HG03196 (cell line): ENCODE results near the gene FLT4.
"Not testable (repeated sequence)": the region's sequence is repeated elsewhere in the genome, so short reads cannot be mapped to it uniquely, and the experiment has no call there.

Experiments used
- ATAC-seq: cut with Tn5 transposase; IDR thresholded peaks from one replicate; pipeline ENCODE4 v1.9.1; 2021; ENCODE audit not compliant: unreplicated experiment

Gene FLT4

DNA sequence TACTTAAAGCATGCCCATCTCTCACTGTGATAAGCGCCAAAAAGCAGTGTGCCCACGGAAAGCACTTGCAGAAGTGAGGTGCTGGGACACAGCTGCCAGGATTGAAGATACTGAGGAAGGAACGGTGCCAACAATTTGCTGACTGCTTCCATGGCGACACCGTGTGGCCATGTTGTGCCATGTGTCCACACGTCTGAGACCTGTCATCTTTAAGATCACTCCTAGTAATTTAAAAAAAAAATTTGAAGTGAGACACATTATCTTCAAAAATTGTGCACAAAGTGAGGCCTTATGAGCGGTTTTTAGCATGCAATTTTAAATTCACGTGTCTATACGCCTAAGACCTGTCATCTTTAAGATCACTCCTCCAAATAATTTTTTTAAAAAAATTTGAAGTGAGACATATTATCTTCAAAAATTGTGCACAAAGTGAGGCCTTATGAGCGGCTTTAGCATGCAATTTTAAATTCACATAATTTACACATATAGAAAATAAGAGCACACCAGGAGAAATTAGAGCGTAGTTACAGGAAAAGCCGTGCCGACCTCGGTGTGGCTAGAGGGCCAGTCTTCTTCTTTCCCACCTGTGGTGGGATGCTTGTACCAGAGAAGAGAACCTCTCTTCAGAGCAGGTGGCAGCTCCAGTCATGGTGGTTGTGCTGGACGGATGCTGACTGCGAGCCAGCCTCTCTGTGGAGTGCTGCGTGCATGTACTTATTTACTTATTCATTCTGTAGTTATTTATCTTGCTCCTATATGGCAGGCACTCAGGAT is 21.4 kb upstream of the FLT4 start:
- no peak for ATAC-seq

DNA sequence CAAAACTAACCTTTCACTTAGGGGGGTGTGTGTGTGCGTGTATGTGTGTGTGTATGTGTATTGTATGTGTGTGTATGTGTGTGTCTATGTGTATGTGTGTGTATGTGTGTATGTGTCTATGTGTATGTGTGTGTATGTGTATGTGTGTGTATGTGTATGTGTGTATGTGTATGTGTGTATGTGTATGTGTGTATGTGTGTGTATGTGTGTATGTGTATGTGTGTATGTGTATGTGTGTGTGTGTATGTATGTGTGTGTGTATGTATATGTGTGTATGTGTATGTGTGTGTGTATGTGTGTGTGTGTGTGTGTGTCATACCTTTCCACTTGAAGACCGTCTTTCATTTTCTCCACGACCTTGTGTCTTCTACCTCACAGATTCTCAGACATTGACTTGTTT is 20.8 kb upstream of the FLT4 start:
- ATAC-seq = no peak

DNA sequence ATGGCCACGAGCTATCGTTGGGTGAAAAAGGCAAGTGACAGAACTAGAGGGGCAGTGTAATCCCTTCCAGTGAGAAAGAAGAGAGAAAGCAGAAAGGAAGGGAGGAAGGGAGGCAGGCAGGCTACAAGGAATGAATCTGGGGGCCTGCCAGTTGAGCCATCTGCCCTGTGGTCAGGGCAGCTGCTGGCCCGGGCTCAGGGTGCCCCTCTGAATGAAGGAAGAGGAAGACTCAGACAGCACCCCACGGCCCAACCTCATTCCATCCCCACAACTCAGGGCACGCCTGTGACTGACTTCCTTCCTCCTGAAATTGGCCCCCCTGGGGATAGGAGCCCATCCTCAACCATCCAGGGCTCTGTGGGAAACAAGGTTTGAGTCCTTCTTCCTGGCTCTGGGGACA is 20.3 kb upstream of the FLT4 start:
- no peak for ATAC-seq

DNA sequence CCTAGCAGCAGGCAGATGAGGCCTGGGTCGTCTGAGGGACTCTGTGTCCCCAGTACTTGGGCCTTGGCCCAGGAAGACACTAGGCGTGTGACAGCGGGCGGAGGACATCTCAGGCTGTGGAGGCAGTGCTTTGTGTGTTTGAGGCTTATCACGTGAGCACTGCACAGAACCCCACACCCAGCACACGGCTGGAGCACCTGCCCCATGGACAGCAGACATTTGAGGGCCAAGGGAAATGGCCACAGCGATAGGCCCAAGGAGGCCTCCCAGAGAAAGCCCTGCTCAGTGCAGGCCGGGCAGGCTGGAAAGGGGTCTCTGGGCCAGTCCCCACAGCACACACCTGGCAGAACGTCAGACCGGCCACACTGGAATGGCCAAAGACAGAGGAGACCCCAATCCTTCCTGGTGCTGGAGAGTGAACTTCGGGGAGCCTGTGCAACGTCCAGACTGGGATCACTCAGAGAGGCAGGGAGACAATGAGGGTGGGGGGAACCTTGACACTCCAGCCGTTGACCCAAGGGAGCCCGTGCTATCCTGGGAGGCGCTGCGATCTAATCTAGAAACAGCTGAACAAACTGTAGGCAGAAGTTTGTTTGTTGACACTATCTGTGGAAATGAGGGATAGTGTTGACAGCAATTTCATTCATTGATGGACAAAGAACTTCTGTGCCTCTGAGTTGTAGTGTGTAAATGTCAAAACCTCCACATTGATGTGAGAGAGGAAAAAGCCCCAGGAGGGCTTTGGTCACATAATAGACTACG is 19.6 kb upstream of the FLT4 start:
- no peak for ATAC-seq

DNA sequence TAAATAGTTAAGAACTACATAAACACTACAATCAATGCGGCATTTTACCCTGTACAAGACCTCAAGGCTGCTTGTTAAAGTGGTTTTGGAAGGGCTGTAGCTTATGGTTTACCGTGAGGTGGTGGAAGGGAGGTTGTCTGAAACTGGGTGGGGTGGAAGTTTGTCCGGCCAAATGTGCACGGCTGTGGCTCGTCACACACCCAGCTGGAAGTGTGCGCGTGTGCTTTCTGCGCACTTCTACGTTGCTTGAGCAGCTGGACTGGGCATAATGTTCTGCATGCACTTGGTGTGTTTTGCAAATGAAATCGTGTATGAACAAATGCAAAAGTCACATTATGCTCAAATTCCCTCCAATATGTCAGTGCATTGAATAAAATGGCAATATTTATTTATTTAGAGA is 17.4 kb upstream of the FLT4 start:
- ATAC-seq = no peak

DNA sequence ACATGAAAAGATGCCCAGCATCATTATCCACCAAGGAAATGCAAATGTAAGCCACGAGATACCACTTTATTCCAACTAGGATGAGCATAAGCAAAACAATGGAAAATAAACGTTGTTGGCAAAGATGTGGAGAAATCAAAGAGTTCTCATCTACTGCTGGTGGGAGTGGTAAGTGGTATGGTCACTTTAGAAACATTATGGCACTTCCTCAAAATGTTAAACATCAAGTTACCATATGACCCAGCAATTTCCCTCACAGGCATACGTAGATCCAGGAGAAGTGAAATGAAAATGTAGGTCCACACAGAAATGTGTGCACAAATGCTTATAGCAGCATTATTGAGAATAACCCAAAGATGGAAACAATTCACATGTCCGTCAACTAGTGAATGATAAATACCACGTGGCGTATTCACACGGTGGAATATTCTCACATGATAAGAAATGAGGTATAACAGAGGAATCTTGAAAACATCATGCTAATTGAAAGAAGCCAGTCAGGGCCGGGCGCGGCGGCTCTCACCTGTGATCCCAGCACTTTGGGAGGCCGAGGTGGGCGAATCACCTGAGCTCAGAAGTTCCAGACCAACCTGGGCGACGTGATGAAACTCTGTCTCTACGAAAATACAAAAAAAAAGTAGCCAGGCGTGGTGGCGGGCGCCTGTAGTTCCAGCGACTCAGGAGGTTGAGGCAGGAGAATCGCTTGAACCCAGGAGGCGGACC is 16.4 kb upstream of the FLT4 start:
- no peak for ATAC-seq

DNA sequence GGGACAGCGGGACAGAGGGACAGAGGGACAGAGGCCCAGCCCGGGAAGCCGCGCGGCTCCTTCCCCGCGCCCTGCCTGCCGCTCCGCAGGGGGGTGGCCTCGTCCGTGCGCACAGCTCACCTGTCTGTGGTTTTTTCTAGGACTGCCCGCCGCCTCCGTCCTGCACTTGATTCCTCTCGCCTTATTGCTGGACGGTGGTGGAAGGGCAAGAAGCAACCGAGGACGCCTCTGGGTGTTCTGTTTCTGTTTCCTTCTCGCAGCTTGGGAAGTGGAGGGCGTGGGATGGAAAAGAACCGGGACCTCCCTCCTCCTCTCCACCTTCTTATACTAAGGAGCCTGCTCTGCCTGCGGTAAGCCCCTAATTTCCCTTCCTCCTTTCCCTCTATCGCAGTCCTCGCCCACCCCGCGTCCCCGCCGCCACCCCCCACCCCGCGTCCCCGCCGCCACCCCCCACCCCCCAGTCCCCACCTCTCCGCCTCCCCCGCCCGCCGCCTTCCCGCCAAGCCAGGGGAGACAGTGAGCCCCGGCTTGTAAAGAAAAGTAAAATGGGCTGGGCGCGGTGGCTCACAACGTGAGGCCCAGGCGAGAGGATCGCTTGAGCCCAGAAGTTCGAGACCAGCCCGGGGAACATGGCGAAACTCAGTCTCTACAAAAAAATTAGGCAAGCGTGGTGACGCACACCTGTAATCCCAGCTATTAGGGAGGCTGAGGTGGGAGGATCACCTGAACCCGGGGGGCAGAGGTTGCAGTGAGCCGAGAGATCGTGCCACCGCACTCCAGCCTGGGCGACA is 9.6 kb upstream of the FLT4 start:
- ATAC-seq = no peak

DNA sequence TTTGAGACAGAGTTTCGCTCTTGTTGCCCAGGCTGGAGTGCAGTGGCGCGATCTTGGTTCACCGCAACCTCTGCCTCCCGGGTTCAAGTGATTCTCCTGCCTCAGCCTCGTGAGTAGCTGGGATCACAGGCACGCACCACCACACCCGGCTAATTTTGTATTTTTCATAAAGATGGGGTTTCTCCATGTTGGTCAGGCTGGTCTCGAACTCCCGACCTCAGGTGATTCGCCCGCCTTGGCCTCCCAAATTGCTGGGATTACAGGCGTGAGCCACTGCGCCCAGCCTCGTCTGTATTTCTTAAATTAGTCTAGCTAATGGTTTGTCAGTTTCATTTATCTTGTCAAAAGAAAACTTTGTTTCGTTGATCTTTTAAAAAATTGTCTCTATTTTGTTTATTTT is 5.8 kb upstream of the FLT4 start:
- ATAC-seq = not testable (repeated sequence)

DNA sequence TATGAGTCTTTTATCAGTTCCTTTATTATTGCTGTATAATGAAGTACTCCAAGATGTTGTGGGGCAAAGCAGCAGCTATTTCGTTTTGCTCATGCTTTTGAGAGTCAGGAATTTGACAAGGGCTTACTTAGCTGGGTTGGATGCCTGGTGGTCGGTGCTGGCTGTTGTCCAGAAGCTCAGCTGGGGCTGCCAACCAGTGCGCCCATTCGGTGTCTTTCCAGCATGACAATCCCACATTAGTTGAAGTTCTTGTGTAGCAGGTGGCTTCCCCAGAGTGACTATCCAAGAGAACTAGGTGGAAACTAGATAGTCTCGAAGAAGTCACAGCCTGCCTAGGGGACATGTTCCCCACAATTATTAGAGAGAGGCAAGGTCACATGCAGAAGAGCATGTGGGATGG is 3.4 kb upstream of the FLT4 start:
- ATAC-seq = no peak

DNA sequence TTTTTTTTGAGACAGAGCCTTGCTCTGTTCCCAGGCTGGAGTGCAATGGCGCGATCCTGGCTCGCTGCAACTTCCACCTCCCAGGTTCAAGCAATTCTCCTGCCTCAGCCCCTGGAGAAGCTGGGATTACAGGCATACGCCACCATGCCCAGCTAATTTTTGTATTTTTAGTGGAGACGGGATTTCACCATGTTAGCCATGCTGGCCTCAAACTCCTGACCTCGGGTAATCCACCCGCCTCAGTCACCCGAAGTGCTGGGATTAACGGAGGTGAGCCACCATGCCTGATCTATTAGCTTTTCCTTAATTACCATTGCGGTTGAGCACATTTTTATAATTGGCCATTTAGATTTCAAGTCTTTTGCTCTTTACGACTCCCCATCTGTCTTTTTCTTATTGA is 2.9 kb upstream of the FLT4 start:
- no peak for ATAC-seq

DNA sequence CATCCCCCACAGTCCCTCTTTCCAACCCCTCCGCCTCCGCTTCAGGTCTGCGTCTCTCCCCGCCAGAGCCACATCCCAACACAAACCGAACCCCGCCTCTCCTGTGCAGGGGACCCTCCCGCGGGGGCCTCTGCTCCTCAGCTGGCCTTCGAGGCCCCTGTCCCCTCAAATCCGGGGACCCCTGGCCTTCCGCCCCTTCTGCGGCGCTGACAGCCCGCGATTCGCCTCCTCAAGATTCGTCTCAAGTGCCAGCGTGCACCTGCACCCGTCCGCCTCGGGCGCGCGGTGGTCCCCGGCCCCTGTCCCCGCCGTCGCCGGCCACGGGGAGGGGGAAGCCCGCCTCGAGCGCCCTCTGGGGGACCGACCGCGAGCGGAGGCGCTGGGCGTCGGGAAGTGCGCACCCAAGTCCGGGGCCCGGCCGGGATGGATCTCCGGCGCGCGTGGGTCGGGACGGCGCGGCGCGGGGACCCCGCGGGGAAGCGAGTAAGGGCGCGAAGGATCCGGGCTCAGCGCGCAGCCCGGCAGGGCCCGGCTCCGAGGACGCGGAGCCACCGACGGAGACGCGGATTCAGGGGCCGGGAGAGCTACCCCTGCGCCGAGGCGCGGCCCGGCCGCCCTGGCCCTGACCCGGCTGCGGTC is 623 bp downstream of the FLT4 start:
- ATAC-seq = no peak

DNA sequence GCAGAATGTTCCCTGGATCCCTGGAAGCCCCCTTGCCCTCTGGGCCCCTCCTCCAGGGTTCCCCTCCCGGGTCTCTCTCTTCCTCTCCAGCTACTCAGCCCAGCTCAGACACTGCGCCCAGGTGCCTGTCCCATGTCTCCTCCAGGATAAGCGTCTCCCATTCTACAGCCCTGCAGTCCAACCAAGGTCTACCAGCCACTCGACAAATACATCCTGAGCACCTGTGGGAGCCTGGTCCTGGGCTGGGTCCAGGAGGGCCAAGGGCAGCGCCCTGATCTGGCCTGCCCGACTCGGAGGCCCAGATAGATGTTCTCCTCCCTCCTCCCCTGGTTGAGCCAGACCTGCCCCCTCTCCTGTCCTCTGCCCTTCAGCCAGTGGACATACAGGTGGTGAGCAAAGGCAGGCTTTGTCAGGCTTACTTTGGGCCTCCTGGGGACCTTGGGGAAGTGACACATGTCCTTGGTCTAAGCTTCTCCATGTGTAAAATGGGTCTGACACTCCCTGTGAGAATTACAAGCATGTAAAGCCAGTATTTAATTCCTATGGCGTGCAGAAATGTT is 1.4 kb downstream of the FLT4 start:
- ATAC-seq = no peak

DNA sequence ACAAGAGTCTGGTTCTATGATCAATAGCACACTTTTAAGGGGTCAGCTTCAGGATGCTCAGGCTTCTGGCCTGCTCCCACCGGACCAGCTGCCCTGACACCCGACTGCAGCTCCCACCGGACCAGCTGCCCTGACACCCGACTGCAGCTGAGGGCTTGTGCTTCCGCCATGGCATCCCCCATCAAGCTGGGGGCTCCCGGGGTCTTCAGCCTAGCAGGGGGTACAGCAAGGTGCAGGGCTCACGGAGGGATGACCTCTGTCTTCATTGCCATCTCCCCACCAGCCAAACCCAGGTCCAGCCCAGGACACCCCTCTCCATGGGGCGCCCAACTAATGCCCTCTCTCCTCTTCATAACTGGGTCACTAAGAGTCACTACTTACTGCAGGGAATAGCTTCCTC is 1.9 kb downstream of the FLT4 start:
- ATAC-seq = no peak

DNA sequence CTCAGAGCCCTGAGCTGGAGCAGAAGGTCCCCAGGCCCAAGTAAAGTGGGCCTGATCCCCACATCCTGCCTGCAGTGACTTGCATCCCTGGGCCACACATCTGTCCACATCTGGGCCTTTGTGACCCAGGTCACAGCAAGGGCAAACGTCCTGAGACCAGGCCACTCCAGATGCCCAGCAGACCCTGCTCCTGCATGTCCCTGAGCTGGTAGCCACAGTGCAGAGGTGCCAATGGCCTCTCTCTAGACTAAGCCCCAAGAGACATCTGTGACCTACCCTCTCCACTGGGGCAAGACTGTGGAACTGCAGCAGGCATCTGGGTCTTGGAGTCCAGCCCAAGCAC is 2.5 kb downstream of the FLT4 start:
- ATAC-seq = no peak

DNA sequence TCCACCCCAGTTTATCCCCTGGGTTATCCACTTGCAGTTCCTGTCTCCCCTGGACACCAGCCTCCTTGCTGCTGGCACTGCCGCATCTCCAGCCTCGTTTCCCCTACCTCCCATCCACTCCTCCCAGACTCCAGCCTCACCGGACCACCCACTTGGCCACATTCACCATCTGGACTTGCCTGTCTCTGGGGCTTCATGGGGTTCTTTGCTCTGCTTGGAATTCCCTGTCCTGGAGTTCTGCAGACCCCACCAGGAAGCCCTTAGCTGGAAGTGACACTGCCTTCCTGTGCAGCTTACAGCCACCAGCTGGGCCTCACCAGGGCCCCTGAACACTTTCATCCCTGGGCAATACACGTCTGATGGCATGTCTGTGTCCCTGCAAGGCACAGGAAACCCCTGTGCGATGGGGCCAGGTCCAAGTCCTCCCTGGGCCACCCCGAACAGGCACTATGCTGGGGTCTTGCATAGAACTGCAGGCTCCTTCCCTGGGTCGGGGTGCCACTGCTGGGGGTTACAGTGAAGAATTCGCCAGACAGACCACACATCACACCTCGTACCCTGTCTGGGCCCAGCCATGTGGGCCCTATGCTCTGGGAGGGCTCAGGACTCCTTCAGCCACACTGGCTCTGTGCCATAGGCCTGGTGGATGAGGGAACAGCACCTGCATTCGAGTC is 3.0 kb downstream of the FLT4 start:
- ATAC-seq = no peak

DNA sequence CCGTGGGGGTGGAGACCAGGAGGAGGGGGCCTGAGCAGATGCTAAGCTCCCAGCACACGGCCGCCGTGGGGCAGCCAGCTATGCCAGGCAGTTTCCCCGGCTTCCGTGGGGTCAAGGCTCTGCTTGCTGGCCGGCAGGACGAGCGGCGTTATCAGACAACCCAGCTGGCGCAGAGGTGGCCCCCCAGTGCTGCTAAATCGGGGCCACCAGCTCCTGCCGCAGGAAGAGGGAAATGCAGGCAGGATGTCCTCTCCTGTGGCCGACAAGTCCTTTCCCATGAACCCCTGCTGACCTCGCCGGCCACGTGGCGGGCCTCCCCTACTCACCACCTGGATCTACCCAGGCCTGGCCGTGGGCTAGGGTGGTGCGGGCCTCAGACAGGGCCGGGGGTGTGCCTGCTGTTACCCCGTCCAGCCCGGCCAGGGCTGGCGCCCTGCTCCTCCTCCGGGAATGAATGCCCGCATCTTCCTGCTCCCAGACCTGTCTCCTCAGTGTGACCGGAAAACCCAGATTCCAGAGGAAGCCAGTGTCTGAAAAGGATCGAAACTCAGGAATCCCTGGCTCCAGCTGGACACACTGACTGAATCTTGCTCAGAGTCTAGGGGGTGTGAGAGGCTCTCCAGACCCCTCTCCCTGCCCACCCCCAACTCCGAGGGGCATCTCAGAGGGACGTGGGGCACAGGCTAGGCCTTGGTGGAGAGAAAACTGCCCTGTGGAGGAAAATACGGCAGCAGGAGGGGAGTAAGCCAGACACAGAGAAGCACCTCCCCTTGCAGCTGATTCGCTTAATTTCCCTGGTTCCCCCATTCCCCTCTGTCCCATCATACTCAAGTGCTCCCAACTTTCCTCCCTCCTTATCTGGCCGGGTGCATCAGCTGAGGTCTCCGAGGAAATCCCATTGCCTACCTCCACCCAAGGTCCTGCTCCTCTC is 3.9 kb downstream of the FLT4 start:
- ATAC-seq = no peak

DNA sequence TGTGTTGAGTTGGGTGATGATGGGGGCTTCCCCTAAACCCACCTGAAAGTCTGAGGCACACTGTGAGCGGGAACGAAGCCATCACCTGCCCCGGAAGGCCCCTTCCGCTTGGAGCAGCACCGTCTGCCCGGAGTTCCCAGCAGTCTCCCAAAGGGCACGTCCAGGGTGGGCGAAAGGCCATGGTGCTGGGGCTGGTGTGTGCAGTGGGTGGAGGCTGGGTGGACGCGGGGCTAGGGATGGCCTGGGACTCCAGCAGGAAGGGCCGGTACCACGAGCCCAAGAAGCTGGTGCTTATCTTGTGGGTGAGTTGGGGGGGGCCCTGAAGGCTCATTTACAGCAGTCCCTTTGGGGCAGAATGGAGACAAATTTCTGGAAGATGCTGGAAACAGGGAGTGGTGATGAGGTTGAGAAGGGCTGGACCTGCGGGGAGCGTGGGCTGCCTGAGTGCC is 4.6 kb downstream of the FLT4 start:
- ATAC-seq = no peak

DNA sequence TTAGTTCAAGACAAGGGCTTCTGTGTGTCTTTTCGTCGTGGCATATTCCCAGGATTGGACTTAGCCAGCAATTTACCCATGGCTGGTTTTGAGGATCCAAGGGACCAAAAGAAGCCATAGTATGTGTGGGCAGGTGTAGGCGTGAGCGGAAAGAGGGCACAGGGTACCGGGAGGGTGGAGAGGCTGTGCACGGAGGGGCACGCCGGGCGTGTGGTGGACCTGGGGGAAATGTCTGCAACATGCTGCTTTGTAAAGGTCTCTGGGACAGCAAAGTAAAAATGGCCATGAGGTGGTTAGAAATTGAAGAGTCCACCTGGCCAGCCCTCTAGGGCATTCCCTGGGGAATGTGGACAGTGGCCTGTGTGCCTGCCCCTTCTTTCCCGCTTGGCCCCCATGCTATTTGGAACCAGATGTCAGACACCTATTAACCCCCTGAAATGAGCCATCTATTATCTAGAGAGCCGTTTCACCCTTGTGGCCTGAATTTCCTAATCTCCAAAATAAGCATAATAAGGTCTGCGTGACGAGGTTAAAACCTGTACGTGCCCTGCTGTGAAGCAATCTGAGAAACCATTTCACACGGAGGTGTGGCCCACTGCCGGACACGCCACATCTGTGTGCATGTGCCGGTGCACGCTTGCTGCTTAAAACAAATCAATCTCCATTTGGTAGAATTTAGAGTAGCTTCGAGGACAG is 5.1 kb downstream of the FLT4 start:
- no peak for ATAC-seq
